Right lobe of liver (tissue), 6 donors: ENCODE measurements around the gene SLC22A16. TPM values are rescaled to one million over a fixed set of nuclear protein-coding genes. Genes with fewer than 3 reads are reported as not detected.
A peak's percentile ranks its signal among the peaks of the same experiment; 100 is the strongest.

Source experiments
- ATAC-seq, 4 donors: fragments of 200-7000 bp; cut with Tn5 transposase; one replicate each; pipeline ENCODE4 v1.9.1; 2020; ENCODE audit warnings: mild to moderate bottlenecking in 4 of 4, moderate library complexity in 4 of 4
- DNase-seq, 3 donors: peaks; one replicate each; pipeline ENCODE4 v3.0.0-alpha.2; 2020
- H3K27ac ChIP-seq, 3 donors: fragments of 200-600 bp; one replicate each; pipeline ENCODE4 v1.8.0; 2022
- H3K27me3 ChIP-seq, 2 donors: fragments of 200-600 bp; one replicate each; pipeline ENCODE4 v1.8.0; 2022
- H3K36me3 ChIP-seq, 4 donors: fragments of 200-600 bp; sonication (generic) in 1 of 4; one replicate each; pipeline versions ENCODE4 v1.5.1 to v1.8.0; 2017 to 2022; ENCODE audit warnings: control low read depth in 1 of 4
- H3K4me1 ChIP-seq, 4 donors: fragments of 200-600 bp; sonication (generic) in 1 of 4; one replicate each; pipeline versions ENCODE4 v1.5.1 to v1.8.0; 2017 to 2022; ENCODE audit warnings: control low read depth in 1 of 4
- H3K4me3 ChIP-seq, 3 donors: fragments of 200-600 bp; one replicate each; pipeline ENCODE4 v1.8.0; 2022
- H3K9me3 ChIP-seq, 4 donors: fragments of 200-600 bp; sonication (generic) in 1 of 4; one replicate each; pipeline versions ENCODE4 v1.5.1 to v1.8.0; 2017 to 2022; ENCODE audit warnings: control low read depth in 1 of 4
- POLR2A ChIP-seq: fragments of 450-650 bp; IDR thresholded peaks from one replicate; pipeline ENCODE4 v1.6.1; 2017; ENCODE audit warnings: antibody characterized with exemption, mild to moderate bottlenecking
- WGBS: methylation state at CpG from one replicate; pipeline ENCODE4 v1.1.6; 2018; ENCODE audit warnings: low coverage, low lambda C conversion rate; ENCODE audit not compliant: insufficient coverage; ENCODE audit errors: missing lambda C conversion rate; 5-methylcytosine and 5-hydroxymethylcytosine counted together
- intact Hi-C, 2 donors: fragments of 100-400 bp; cut with DNase I; formaldehyde crosslinking; loops; one replicate each; pipeline versions ENCODE4 v1.11.2 to v1.14.1; 2022
- total RNA-seq, 6 experiments: library from RNA; depleted of rRNA in 2 of 6; stranded (reverse); fragments of >200 nt in 2 of 6; fragmentation: NEBNext Ultra II Directional in 3 of 6; extraction: Animal tissue kit (Norgen Biotek cat#: 25700) in 3 of 6; gene quantifications; one replicate each; pipeline versions ENCODE4 v1.1.0 to v1.2.4, GENCODE V29; 2016 to 2023
- TF ChIP-seq, protein P1 (sequence below), 4 donors: fragments of 200-600 bp in 3 of 4; fragments of 450-650 bp in 1 of 4; IDR thresholded peaks; one replicate each; pipeline versions ENCODE4 v1.5.1 to v1.8.0; 2016 to 2022; ENCODE audit warnings: antibody characterized with exemption in 4 of 4, mild to moderate bottlenecking in 2 of 4
- donor health status: DM: no; HTN: yes; CAD: no.
- donor health status: DM: no; HTN: no; CAD: no.
- donor health status: DM: no; HTN: no; CAD: no.
- donor health status: DM: no; HTN: yes; CAD: no.
- donor health status: DM: no; HTN: yes; CAD: no.

SLC22A16 gene
- total RNA-seq, 6 experiments from 2014 or later: 0.11 to 0.44 (median 0.31) TPM; not detected in 3

DNA sequence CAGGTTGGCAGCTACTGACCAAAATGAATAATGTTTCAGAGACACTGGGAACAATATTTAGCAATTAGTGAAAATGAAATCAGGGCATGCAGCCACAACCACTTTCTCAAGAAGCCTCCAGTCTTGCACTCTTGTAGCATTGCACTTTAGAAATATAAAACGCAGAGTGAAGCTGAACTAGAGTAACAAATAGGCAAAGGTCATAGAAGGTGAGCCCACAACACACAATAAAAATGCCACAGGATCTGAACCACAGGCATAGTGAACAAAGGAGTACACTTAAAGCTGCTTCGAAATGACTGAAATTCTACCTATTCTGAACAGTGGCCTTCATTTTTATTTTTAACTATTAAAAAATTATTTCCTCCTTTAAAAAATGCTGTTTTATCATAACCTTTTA lies 86.0 kb downstream of the SLC22A16 start:
- Histone ChIP-seq H3K4me1 (no peaks in the 10 kb centered on the region), H3K4me3 (no peak overlapping the region), H3K27me3 (no peaks in the 10 kb centered on the region), H3K9me3 (no peaks in the 10 kb centered on the region), H3K36me3 (no peaks in the 10 kb centered on the region), H3K27ac (no peak overlapping the region)
- 34% methylated on average over 2 of the region's 2 CpGs for WGBS
- no peak for ATAC-seq
- intact Hi-C loops: loop anchor here in 1 of 2 donors (10.0 kb wide), 2 partner anchors 216 to 536 kb away; partner anchors contain the start of gene WASF1
- TF ChIP-seq, protein P1, sequence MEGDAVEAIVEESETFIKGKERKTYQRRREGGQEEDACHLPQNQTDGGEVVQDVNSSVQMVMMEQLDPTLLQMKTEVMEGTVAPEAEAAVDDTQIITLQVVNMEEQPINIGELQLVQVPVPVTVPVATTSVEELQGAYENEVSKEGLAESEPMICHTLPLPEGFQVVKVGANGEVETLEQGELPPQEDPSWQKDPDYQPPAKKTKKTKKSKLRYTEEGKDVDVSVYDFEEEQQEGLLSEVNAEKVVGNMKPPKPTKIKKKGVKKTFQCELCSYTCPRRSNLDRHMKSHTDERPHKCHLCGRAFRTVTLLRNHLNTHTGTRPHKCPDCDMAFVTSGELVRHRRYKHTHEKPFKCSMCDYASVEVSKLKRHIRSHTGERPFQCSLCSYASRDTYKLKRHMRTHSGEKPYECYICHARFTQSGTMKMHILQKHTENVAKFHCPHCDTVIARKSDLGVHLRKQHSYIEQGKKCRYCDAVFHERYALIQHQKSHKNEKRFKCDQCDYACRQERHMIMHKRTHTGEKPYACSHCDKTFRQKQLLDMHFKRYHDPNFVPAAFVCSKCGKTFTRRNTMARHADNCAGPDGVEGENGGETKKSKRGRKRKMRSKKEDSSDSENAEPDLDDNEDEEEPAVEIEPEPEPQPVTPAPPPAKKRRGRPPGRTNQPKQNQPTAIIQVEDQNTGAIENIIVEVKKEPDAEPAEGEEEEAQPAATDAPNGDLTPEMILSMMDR (IDR thresholded peaks at IDR 0.05): no peak
- no peak for TF ChIP-seq POLR2A
- DNase-seq: no peak

DNA sequence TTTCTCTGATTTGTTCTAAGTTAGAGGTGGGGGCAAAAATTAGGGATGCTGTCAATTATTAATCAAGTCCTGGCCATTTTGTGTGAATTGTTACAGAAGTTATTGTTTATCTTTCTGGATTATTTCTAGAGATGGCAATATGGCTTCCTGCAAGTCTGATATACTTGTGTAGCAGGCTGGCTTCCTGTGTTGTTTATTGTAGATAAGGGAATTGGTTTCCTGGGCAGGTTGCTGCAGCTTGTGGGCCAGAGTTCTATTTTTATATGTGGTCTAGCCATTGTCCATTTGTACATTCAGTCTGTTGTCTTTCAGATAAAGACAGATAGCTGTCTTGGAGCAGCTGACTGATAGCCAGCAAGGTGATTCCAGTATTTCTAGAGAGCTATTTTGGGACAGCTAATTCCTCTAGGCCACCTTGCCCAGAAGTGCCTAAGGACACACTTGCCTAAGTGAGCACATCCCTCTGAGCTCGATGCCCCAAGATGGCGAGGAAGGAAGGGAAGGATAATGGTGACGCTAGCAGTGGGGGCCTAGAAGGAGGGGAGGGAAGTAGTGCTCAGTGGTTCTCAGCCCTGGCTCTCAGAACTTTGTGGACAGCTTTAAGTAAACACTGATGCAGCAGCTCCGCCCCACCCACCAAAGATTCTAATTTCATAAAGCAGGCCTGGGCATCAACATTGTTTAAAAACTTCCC lies 86.6 kb downstream of the SLC22A16 start:
- Histone ChIP-seq H3K27me3 (no peaks in the 10 kb centered on the region), H3K9me3 (no peaks in the 10 kb centered on the region), H3K4me3 (no peak overlapping the region), H3K27ac (no peak overlapping the region), H3K36me3 (no peaks in the 10 kb centered on the region), H3K4me1 (no peaks in the 10 kb centered on the region)
- DNase-seq (no peak), ATAC-seq (no peak)
- no peak for TF ChIP-seq POLR2A
- TF ChIP-seq, protein P1 (IDR thresholded peaks at IDR 0.05): no peak
- intact Hi-C loops: loop anchor here in 1 of 2 donors (10.0 kb wide), 2 partner anchors 215 to 535 kb away; partner anchors contain the start of gene WASF1
- 82% methylated on average over 2 of the region's 4 CpGs for WGBS

DNA sequence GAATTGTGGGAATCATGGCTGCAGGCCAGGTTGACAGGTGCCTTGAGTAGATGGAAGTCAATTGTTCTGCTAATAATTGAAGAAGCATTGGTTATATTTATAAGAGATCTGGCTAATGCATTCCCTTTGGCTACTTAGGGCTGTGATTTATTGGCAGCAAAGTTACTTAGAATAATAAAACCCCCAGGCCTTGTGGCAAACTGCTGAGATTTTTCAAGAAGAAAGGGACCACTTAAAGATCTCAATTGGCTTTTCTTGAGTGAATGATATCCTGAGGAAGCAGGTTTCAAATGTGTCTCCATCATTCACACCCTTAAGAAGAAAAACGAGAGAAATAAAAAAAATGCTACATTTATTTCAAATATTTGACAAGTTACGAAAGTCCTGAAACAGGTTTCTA lies 88.4 kb downstream of the SLC22A16 start:
- Histone ChIP-seq H3K36me3 (no peaks in the 10 kb centered on the region), H3K4me3 (no peak overlapping the region), H3K9me3 (no peaks in the 10 kb centered on the region), H3K4me1 (no peaks in the 10 kb centered on the region), H3K27ac (no peak overlapping the region), H3K27me3 (no peaks in the 10 kb centered on the region)
- ATAC-seq: no peak
- intact Hi-C loops: no loop called here
- no peak for DNase-seq
- WGBS: 56% methylated on average over 2 of the region's 2 CpGs
- TF ChIP-seq, protein P1 (IDR thresholded peaks at IDR 0.05): no peak
- TF ChIP-seq POLR2A: no peak

DNA sequence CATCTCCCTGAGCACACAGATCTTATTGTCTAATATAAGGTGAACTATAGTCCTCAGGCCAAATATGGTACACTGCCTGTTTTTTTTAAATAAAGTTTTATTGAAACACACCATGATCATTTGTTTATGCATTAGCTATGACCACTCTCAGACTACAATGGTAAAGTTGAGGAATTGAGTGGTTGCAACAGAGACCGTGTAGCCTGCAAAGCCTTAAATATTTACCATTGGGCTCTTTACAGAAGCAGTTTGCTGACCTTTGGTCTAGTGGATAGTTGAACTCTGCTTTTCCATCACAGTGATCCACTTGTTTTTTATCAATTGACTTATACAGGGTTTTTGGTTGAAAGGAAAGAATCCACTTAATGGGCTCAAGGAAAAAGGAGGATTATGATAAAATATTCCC lies 91.0 kb downstream of the SLC22A16 start:
- Histone ChIP-seq H3K27ac (no peak overlapping the region), H3K36me3 (no peaks in the 10 kb centered on the region), H3K27me3 (no peaks in the 10 kb centered on the region), H3K9me3 (no peaks in the 10 kb centered on the region), H3K4me1 (no peaks in the 10 kb centered on the region), H3K4me3 (no peak overlapping the region)
- 44% methylated on average over 1 of the region's 1 CpG for WGBS
- no peak for TF ChIP-seq POLR2A
- TF ChIP-seq, protein P1 (IDR thresholded peaks at IDR 0.05): no peak
- DNase-seq: no peak
- peak; percentile 34 to 72 (median 70) for ATAC-seq
- intact Hi-C loops: no loop called here
